K562 (cell line): ENCODE data around the gene TMEM151A. TPM values are rescaled to one million over a fixed set of nuclear protein-coding genes. Genes with fewer than 3 reads are reported as not detected.

Experiments
- ATAC-seq: fragments of 200-7000 bp; cut with Tn5 transposase; 3 replicates; pipeline ENCODE4 v1.9.1; 2020; ENCODE audit warnings: moderate library complexity
- BruUV-seq: library from RNA; stranded (reverse); fragments of 400-500 nt; replicated peaks from 2 replicates; lab custom pipeline; 2021; lab: Mats Ljungman, UMichigan
- CTCF ChIA-PET: fragments of 300-600 bp; formaldehyde crosslinking; extraction: SDS; loops from one replicate; lab custom pipeline; 2021; ENCODE audit warnings: low intra/inter-chr PET ratio; lab: Yijun Ruan, JAX
- POLR2A ChIA-PET: fragments of 300-600, 350-650 bp; sonication (Branson Sonifier 250); formaldehyde crosslinking; extraction: SDS; loops from one replicate; lab custom pipeline; 2021; ENCODE audit warnings: antibody characterized with exemption, inconsistent platforms; lab: Yijun Ruan, JAX
- DNase-seq, 4 experiments: peaks; one replicate each; pipeline versions ENCODE4 v3.0.0 to v3.0.0-alpha.2; 2011 to 2018; ENCODE audit warnings: low spot score in 3 of 4, mixed read lengths in 3 of 4; ENCODE audit errors: extremely low read depth in 1 of 4
- FAIRE-seq: peaks from 2 replicates; lab custom pipeline; 2011; peaks lifted over from hg19 to GRCh38; lab: Jason Lieb, UNC
- H2AFZ ChIP-seq: 2 replicates; pipeline ENCODE4 v1.6.0; 2011; ENCODE audit warnings: low read depth, low read length, control low read depth, inconsistent platforms
- H3K27ac ChIP-seq: fragments of 200-600 bp; 3 replicates; pipeline ENCODE4 v1.8.0; 2011; ENCODE audit warnings: low read depth, mild to moderate bottlenecking, control low read depth, inconsistent platforms, low read length, moderate library complexity, mixed read lengths; ENCODE audit errors: extremely low read depth
- H3K27me3 ChIP-seq, 2 experiments: fragments of 300-600 bp in 1 of 2; 2 replicates in 1 of 2; 3 replicates in 1 of 2; pipeline versions ENCODE4 v1.6.0 to v1.8.0; 2011; ENCODE audit warnings: inconsistent platforms in 2 of 2, low read length in 2 of 2, mild to moderate bottlenecking in 1 of 2, mixed read lengths in 1 of 2, moderate library complexity in 1 of 2; ENCODE audit not compliant: control insufficient read depth in 2 of 2, insufficient read depth in 2 of 2
- H3K36me3 ChIP-seq: fragments of 300-600 bp; 3 replicates; pipeline ENCODE4 v1.8.0; 2011; ENCODE audit warnings: mild to moderate bottlenecking, low read length, inconsistent platforms; ENCODE audit not compliant: control insufficient read depth, insufficient read depth
- H3K4me1 ChIP-seq, 2 experiments: fragments of 200-600 bp in 1 of 2; replicated peaks in 1 of 2; 2 replicates in 1 of 2; 3 replicates in 1 of 2; pipeline versions ENCODE4 v1.5.1 to v1.8.0; 2011; ENCODE audit warnings: inconsistent platforms in 2 of 2, low read length in 2 of 2, mild to moderate bottlenecking in 1 of 2, mixed read lengths in 1 of 2, moderate library complexity in 1 of 2; ENCODE audit not compliant: control insufficient read depth in 2 of 2, insufficient read depth in 2 of 2
- H3K4me2 ChIP-seq: 2 replicates; pipeline ENCODE4 v1.6.1; 2011; ENCODE audit warnings: low read length, control low read depth, inconsistent platforms, mixed read lengths; ENCODE audit not compliant: insufficient read depth
- H3K4me3 ChIP-seq: fragments of 200-600 bp; sonication (generic), shearing (Covaris generic); 2 replicates; pipeline ENCODE4 v1.5.1; 2016; ENCODE audit warnings: control low read depth, inconsistent platforms
- H3K79me2 ChIP-seq: fragments of 200-600 bp; 3 replicates; pipeline ENCODE4 v1.8.0; 2011; ENCODE audit warnings: low read length, inconsistent platforms; ENCODE audit not compliant: control insufficient read depth, insufficient read depth
- H3K9ac ChIP-seq, 2 experiments: 2 replicates each; pipeline versions ENCODE4 v1.6.0 to v1.6.1; 2011; ENCODE audit warnings: low read depth in 2 of 2, low read length in 2 of 2, control low read depth in 1 of 2, inconsistent platforms in 1 of 2, mild to moderate bottlenecking in 1 of 2, mixed read lengths in 1 of 2; ENCODE audit not compliant: insufficient read depth in 1 of 2
- H3K9me1 ChIP-seq: one replicate; pipeline ENCODE4 v1.6.0; 2011; ENCODE audit warnings: inconsistent platforms, mild to moderate bottlenecking, low read length, moderate library complexity; ENCODE audit not compliant: control insufficient read depth, insufficient read depth
- H3K9me3 ChIP-seq: replicated peaks from 2 replicates; pipeline ENCODE4 v1.5.1; 2011; ENCODE audit warnings: low read depth, low read length, inconsistent platforms; ENCODE audit not compliant: control insufficient read depth, insufficient read depth
- H4K20me1 ChIP-seq: replicated peaks from 2 replicates; pipeline ENCODE4 v1.6.1; 2011; ENCODE audit warnings: low read length, inconsistent platforms, mixed read lengths; ENCODE audit not compliant: control insufficient read depth, insufficient read depth
- CHD7 ChIP-seq: fragments of 200-600 bp; sonication (generic); IDR thresholded peaks from one replicate; pipeline ENCODE4 v1.6.1; 2012; ENCODE audit warnings: mild to moderate bottlenecking, low read depth, low read length, inconsistent platforms
- DNMT1 ChIP-seq: fragments of 450-650 bp; IDR thresholded peaks from 2 replicates; pipeline ENCODE4 v1.6.1; 2016; ENCODE audit warnings: antibody characterized with exemption, mild to moderate bottlenecking
- ESRRA ChIP-seq: fragments of 450-650 bp; IDR thresholded peaks from 2 replicates; pipeline ENCODE4 v1.6.1; 2014; ENCODE audit warnings: low read depth, mild to moderate bottlenecking, moderate library complexity, borderline replicate concordance
- FOXA1 ChIP-seq: fragments of 450-650 bp; IDR thresholded peaks from 2 replicates; pipeline ENCODE4 v1.6.1; 2016; ENCODE audit warnings: mild to moderate bottlenecking, borderline replicate concordance
- KLF1 ChIP-seq: fragments of 450-650 bp; IDR thresholded peaks from 2 replicates; pipeline ENCODE4 v1.6.1; 2016; ENCODE audit warnings: missing genetic modification characterization, missing compliant biosample characterization
- MAX ChIP-seq: sonication (generic); formaldehyde crosslinking; IDR thresholded peaks from 2 replicates; pipeline ENCODE4 v1.9.0; 2022; ENCODE audit warnings: mild to moderate bottlenecking, missing genetic modification reagents
- MCM3 ChIP-seq: fragments of 450-650 bp; IDR thresholded peaks from 2 replicates; pipeline ENCODE4 v1.6.1; 2016
- NONO ChIP-seq, 2 experiments: fragments of 200-400 bp in 1 of 2; fragments of 450-650 bp in 1 of 2; formaldehyde crosslinking in 1 of 2; IDR thresholded peaks; 2 replicates each; pipeline ENCODE4 v1.6.1; 2017; ENCODE audit warnings: low read depth in 2 of 2, mild to moderate bottlenecking in 2 of 2, moderate library complexity in 2 of 2, low read length in 1 of 2
- POLR2G ChIP-seq: fragments of 200-400 bp; formaldehyde crosslinking; IDR thresholded peaks from 2 replicates; pipeline ENCODE4 v1.6.1; 2017; ENCODE audit warnings: low read depth, mild to moderate bottlenecking, antibody characterized with exemption, low read length, moderate library complexity
- RBFOX2 ChIP-seq: fragments of 200-400 bp; formaldehyde crosslinking; IDR thresholded peaks from 2 replicates; pipeline ENCODE4 v1.6.1; 2017; ENCODE audit warnings: low read depth, mild to moderate bottlenecking, low read length, moderate library complexity
- USF2 ChIP-seq: sonication (generic); formaldehyde crosslinking; IDR thresholded peaks from 2 replicates; pipeline ENCODE4 v1.5.0; 2020; ENCODE audit warnings: missing genetic modification reagents
- WGBS: fragments of 100-300 bp; shearing (Covaris generic); methylation state at CpG from one replicate; pipeline ENCODE4 v1.1.6; 2016; ENCODE audit warnings: low coverage, mixed read lengths; ENCODE audit not compliant: insufficient coverage; ENCODE audit errors: missing lambda C conversion rate; 5-methylcytosine and 5-hydroxymethylcytosine counted together
- in situ Hi-C: fragments of 300-500 bp; cut with MboI; formaldehyde crosslinking; loops from 4 replicates; pipeline ENCODE4 v1.15.0; 2018; ENCODE audit warnings: inconsistent platforms, mixed read lengths
- intact Hi-C: fragments of 100-400 bp; cut with micrococcal nuclease; formaldehyde crosslinking; loops from 2 replicates; pipeline ENCODE4 v1.14.2; 2022
- polyA plus RNA-seq, 8 experiments: library from polyadenylated mRNA; depleted of rRNA in 4 of 8; stranded (reverse) in 5 of 8; unstranded in 3 of 8; fragments of >200 nt; fragmentation: Nextera tagmentation in 2 of 8; fragmentation: Illumina TruSeq in 1 of 8; extraction: Ambion mirVana in 2 of 8; extraction: Trizol in 1 of 8; gene quantifications; 2 replicates each; pipeline versions ENCODE4 v1.2.1 to v1.2.3, GENCODE V29; 2011 to 2014; ENCODE audit warnings: inconsistent platforms in 1 of 8, missing spikeins in 1 of 8
- total RNA-seq, 7 experiments: library from RNA; depleted of rRNA in 6 of 7; stranded (reverse); fragments of >200 nt in 6 of 7; fragmentation: Illumina TruSeq in 2 of 7; extraction: Trizol in 2 of 7; gene quantifications; 2 replicates each; pipeline versions ENCODE4 v1.2.1 to v1.2.3, GENCODE V29; 2011 to 2021; ENCODE audit warnings: low replicate concordance in 1 of 7

Gene TMEM151A
- total and polyA plus RNA-seq, 9 of the 15 experiments (the other 6 are each of a cell fraction or from before 2014, with no cell fraction given): not detected

GRCh38 chr11:66261578-66261977, 30.1 kb upstream of the TMEM151A start:
- no peak for FAIRE-seq
- Histone ChIP-seq H3K4me1 (peaks cover 9 to 39% of the 10 kb centered on the region in 2 experiments; a peak in 4 of 5 replicates), H3K9me1 (no peaks in the 10 kb centered on the region), H2AFZ (no peak overlapping the region), H3K4me2 (no peak overlapping the region), H3K36me3 (peaks cover 69% of the 10 kb centered on the region), H3K9me3 (no peaks in the 10 kb centered on the region), H3K9ac (no peak overlapping the region), H4K20me1 (no peaks in the 10 kb centered on the region; the same call in 1 of the 2 replicates), H3K4me3 (no peak overlapping the region), H3K79me2 (peaks cover 19% of the 10 kb centered on the region), H3K27ac (no peak overlapping the region), H3K27me3 (no peaks in the 10 kb centered on the region)
- no peak for ATAC-seq
- intact Hi-C loops: no loop called here
- ChIA-PET CTCF (interaction anchor here (0.9 kb wide), 1 partner anchor 39 kb away, joined by 4 read pairs; no protein-coding TSS in a partner anchor), POLR2A (interaction anchor here (1.7 kb wide), 1 partner anchor 27 kb away, joined by 4 read pairs; the partner anchor contains the start of gene YIF1A)
- DNase-seq: no peak
- WGBS: 89% methylated on average over 12 of the region's 16 CpGs
- BruUV-seq: no TSS peak
- in situ Hi-C loops: no loop called here
- TF ChIP-seq RBFOX2 (peak; percentile 17; the same call in 1 of the 2 replicates), FOXA1 (no peak), POLR2G (peak; percentile 50), KLF1 (tag) (no peak), CHD7 (no peak), DNMT1 (no peak), MAX (CRISPR knock-in tag) (no peak), ESRRA (no peak), NONO (IDR thresholded peaks at IDR 0.05; ENCODE audit: low read depth in 2 of 2, low read length in 1 of 2) (no peak), USF2 (CRISPR knock-in tag) (no peak), MCM3 (no peak)
